GM10266 (cell line): ENCODE data around the gene CSMD2.

ENCODE experiments used
- DNase-seq: peaks from one replicate; pipeline ENCODE4 v3.0.0; 2012; ENCODE audit errors: extremely low spot score
- TF ChIP-seq, protein P1 (sequence below): IDR thresholded peaks from 2 replicates; pipeline ENCODE4 v1.5.1; 2012; ENCODE audit warnings: mild to moderate bottlenecking, low read depth; ENCODE audit not compliant: control insufficient read depth, insufficient read depth; ENCODE audit errors: missing control alignments

CSMD2 gene

DNA sequence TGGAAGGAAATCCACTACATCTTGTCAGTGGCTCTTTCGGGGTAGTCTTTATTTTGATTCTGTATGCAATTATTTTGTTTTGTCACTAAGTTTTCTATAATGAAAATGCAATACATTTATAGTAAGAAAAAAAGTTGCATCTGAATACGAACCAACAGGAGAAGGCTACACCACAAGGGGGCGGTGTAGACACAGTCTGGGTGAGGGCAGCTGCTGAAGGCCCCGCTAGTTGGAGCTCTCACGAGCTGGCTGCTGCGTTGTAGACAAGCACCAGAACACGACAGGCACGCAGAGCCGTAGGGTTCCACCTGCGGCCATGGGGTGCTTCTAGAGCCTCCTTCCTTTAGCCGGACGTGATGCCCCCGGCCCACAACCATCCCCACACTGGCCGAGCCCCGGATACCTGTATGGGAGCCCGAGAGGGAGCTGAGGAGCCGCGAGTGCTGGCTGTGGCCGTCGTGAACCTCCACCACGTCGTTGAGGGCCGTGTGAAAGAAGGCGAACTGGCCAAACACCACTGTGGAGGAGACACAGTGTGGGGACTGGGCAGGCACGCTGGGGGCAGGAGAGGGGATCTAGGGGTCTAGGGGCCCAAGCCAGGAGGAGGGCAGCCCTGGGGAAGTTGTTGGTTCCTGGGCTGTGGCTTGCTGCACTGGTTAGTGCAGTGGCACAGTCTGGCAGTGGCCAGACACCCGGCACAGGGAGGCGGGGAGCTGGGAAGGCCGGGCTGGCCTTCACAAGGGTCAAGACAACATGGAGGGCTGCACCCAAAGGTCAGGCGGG is 531.8 kb downstream of the CSMD2 start:
- peak; percentile 80 for DNase-seq
- TF ChIP-seq, protein P1, sequence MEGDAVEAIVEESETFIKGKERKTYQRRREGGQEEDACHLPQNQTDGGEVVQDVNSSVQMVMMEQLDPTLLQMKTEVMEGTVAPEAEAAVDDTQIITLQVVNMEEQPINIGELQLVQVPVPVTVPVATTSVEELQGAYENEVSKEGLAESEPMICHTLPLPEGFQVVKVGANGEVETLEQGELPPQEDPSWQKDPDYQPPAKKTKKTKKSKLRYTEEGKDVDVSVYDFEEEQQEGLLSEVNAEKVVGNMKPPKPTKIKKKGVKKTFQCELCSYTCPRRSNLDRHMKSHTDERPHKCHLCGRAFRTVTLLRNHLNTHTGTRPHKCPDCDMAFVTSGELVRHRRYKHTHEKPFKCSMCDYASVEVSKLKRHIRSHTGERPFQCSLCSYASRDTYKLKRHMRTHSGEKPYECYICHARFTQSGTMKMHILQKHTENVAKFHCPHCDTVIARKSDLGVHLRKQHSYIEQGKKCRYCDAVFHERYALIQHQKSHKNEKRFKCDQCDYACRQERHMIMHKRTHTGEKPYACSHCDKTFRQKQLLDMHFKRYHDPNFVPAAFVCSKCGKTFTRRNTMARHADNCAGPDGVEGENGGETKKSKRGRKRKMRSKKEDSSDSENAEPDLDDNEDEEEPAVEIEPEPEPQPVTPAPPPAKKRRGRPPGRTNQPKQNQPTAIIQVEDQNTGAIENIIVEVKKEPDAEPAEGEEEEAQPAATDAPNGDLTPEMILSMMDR, result peak; percentile 99

GRCh38 chr1:33630686-33631085 is 534.3 kb downstream of the CSMD2 start:
- TF ChIP-seq, protein P1, result no peak
- DNase-seq, result no peak

GRCh38 chr1:33626801-33627200 is 538.2 kb downstream of the CSMD2 start:
- DNase-seq, result no peak
- TF ChIP-seq, protein P1, result no peak

DNA sequence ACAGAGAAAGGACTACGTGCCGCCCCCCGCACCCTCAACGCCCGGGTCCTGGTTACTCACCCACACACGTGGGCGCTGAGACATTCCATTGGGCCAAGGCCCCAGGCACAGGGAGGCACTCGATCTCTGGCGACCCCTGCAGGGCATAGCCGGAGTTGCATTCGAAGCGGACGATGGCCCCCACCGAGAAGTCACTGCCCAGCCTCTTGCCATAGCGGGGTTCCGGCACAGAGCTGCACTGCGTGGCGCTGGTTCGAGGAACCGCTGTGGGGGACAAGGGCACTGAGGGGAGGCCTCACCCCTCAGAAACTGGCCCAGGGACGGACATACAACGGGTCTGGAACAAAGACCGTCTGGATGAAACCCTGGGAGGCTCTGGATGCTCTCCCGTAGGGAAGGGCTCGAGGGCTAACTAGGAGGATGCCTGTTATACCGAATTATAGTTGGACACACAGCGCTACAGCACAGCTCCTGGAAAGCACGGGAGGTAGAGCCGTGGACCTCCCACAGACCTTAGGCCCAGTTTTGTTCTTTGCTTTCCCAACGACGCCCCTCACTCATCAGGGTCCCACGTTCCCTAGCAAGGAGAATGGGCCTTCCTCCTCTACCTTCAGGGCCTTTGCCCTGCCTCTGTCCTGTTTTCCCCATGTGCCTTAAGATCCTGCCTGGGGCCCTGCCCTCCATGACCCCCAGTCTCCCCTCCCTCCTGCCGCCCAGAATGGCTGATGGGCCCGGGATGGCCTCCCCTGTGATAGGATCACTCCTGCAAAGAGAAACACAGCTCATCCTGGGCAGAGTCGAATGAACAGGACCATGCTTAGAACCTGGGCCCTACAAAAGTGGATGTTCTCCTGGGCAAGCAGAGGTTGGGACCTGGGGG is 539.8 kb downstream of the CSMD2 start:
- no peak for DNase-seq

DNA sequence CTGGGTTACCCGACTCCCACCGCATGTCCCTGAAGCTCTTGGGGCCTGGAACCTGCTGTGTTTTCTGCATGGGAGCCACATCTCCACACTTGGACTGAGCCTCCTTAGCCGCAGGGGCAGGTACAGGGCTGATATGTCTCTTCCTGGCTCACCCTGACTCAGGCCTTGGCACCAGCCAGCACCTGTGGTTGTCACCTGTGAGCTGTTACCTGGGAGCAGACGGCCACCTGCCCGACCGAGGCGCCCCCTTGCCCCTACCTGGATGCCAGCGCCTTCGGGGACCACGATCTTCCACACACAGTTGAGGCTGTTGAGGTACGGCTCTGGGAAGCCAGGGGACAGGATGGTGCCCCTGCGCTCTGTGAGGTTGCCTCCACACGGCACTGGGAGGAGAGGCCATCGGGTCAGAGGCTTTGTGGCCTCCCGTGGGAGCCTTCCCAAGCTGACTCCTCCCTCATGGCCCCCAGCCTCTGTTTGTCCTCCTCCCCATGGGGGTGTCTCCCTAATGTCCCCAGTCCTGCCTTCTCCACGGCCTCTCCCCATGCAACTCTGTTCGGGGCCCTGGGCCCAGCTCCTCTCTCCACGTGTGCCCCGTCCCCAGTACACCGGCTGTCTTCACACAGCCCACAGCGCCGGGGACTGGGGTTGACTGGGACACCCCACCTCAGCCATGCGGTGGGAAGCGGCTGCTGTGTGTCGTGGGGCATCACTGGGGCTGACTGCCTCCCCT is 540.6 kb downstream of the CSMD2 start:
- TF ChIP-seq, protein P1, result no peak
- DNase-seq, result no peak

More for the DNA sequence above, 539.8 kb downstream of the CSMD2 start:
- TF ChIP-seq, protein P1, result peak; percentile 47

GRCh38 chr1:33623811-33624210 is 541.2 kb downstream of the CSMD2 start:
- DNase-seq, result no peak
- TF ChIP-seq, protein P1, result no peak
